Measurements from ENCODE around the gene KIF7. TPM values are rescaled to one million over a fixed set of nuclear protein-coding genes. Genes with fewer than 3 reads are reported as not detected.

KIF7 gene
- total and polyA plus RNA-seq, 12 donors: 1.6 to 8.2 (median 5.3) TPM

DNA sequence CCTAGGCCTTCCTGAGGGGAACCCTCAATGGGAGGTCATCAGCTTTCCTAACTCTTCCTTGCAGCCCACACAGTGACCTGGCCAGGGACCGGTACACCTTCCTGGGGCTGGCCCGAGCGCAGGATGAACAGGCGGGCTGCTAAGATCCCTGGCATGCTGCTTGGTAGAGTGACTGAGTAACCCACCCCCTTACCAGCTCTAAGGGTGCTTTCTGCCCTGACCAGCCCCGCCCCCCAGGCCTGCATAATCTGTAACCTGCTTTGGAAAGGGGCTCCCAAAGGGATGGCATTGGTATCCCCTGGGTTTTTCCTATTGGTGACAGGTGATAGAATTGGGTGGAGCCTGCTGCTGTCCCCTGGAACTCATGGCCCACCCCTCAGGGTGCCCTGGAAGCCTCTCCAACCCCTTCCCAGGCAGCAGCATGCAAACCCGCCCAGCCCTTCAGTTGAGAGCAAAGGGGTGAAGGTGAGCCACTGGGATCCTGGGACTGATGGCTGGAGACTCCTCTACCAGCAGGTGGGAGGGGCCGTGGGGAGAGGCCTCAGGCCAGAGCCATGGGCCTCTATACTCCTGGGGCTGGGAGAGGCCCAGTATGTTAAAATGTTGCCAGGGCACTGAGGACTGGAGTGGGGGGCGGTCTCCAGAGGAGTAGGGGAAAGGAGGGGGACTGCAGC, 11.1 kb upstream of the KIF7 start:
- peaks cover 17 to 23% of the 10 kb centered on the region in 2 donors for H3K4me1 ChIP-seq (replicated peaks in 1 of 2)
- intact Hi-C loops (cut with DNase I): no loop called here
- peak overlapping the region in 4 of 5 donors; percentile 76 to 95 (median 84) for H3K27ac ChIP-seq
- H3K9me3 ChIP-seq (replicated peaks in 1 of 3): no peaks in the 10 kb centered on the region
- no peak for TF ChIP-seq CTCF (IDR thresholded peaks at IDR 0.05)
- no peak for TF ChIP-seq POLR2A (IDR thresholded peaks at IDR 0.05)
- no peaks in the 10 kb centered on the region for H3K36me3 ChIP-seq (replicated peaks in 1 of 2)
- no peaks in the 10 kb centered on the region for H3K27me3 ChIP-seq
- DNase-seq: peak in 1 of 7 donors; percentile 50
- 93 to 97% (median 94%) methylated on average over 6 to 8 of the region's 8 CpGs for WGBS, 4 donors
- peak overlapping the region in 1 of 4 donors; percentile 52 for H3K4me3 ChIP-seq

DNA sequence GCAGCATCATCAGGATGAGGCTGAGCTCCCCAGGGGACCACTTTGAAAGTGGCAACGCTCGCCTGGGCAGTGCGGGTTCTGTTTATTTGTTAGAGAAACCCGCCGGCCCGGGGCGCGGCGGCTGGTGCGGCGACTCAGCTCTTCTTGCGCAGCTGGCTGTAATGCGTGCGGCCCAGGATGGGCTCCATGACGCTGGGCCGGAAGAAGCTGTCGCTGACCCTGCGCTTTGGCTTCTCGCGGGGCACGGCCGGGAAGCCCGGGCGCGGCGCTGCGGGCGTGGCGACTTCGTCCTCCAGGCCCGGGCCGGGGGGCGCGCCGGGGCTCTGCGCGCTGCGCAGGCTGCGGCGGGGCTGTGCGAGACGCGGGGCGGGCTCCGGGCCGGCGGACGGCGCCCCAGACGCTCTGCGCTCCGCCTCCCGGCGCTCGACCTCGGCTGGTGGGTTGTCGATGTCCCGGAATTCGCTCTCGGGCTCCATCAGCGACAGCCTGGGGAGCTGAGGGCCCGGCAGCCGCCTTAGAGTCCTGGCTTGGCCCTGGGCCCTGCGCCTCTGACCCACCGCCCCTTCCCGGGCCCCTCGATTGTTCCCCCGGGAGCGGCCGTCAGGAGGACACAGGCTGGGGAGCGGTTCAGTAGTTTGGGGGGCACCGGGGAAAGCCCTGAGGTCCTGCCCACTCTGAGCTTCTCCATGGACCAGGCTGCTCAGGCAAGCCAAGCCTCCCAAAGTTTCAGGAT, 10.3 kb upstream of the KIF7 start:
- peak; percentile 49 to 78 (median 63) for DNase-seq
- 1 to 5% (median 3%) methylated on average over 11 to 72 of the region's 72 CpGs for WGBS, 4 donors

GRCh38 chr15:89664441-89665350, 9.4 kb upstream of the KIF7 start:
- H3K9me3 ChIP-seq (replicated peaks in 1 of 3): no peaks in the 10 kb centered on the region
- intact Hi-C loops (cut with DNase I): no loop called here
- peak in 1 of 7 donors; percentile 47 for DNase-seq
- 86 to 89% (median 88%) methylated on average over 13 of the region's 13 CpGs for WGBS, 4 donors
- H3K36me3 ChIP-seq (replicated peaks in 1 of 2): no peaks in the 10 kb centered on the region
- peak overlapping the region in 4 of 5 donors; percentile 76 to 95 (median 84) for H3K27ac ChIP-seq
- no peaks in the 10 kb centered on the region for H3K27me3 ChIP-seq
- peaks cover 17 to 23% of the 10 kb centered on the region in 2 donors for H3K4me1 ChIP-seq (replicated peaks in 1 of 2)
- no peak for TF ChIP-seq POLR2A (IDR thresholded peaks at IDR 0.05)
- no peak for TF ChIP-seq CTCF (IDR thresholded peaks at IDR 0.05)
- peak overlapping the region in 1 of 4 donors; percentile 52 for H3K4me3 ChIP-seq

More for the DNA sequence above, 10.3 kb upstream of the KIF7 start:
- TF ChIP-seq CTCF (IDR thresholded peaks at IDR 0.05) (no peak), POLR2A (IDR thresholded peaks at IDR 0.05) (peak; percentile 32 to 58)
- peak overlapping the region in 4 of 5 donors; percentile 76 to 95 (median 84) for H3K27ac ChIP-seq
- peak overlapping the region in 1 of 4 donors; percentile 52 for H3K4me3 ChIP-seq
- H3K9me3 ChIP-seq (replicated peaks in 1 of 3): no peaks in the 10 kb centered on the region
- no peaks in the 10 kb centered on the region for H3K36me3 ChIP-seq (replicated peaks in 1 of 2)
- no peaks in the 10 kb centered on the region for H3K27me3 ChIP-seq
- intact Hi-C loops (cut with DNase I): no loop called here
- peaks cover 17 to 23% of the 10 kb centered on the region in 2 donors for H3K4me1 ChIP-seq (replicated peaks in 1 of 2)

Measured in adrenal gland (tissue), 12 donors.